Measurements from ENCODE around the gene DOCK8. TPM values are rescaled to one million over a fixed set of nuclear protein-coding genes. Genes with fewer than 3 reads are reported as not detected.

DOCK8 gene
- total RNA-seq, 1 experiment from 2014 or later, result not detected

GRCh38 chr9:495739-496138, 281.1 kb downstream of the DOCK8 start:
- no peak for DNase-seq (ENCODE audit: low read depth)

- DNase-seq (ENCODE audit: low read depth), result no peak
Observed at GRCh38 chr9:503326-503725, 288.7 kb downstream of the DOCK8 start.

- DNase-seq (ENCODE audit: low read depth), result peak; percentile 32
Observed at GRCh38 chr9:503881-504852, 289.5 kb downstream of the DOCK8 start, which contains the start of gene KANK1. Gene KANK1, plus strand, starts transcription at chr9:504695.

GRCh38 chr9:504921-505740, 290.5 kb downstream of the DOCK8 start:
- no peak for DNase-seq (ENCODE audit: low read depth)

GRCh38 chr9:505741-506059, 291.0 kb downstream of the DOCK8 start:
- DNase-seq (ENCODE audit: low read depth), result no peak

- DNase-seq (ENCODE audit: low read depth), result no peak
Observed at GRCh38 chr9:506281-506680, 291.6 kb downstream of the DOCK8 start.

- no peak for DNase-seq (ENCODE audit: low read depth)
Observed at GRCh38 chr9:511861-512260, 297.2 kb downstream of the DOCK8 start.

GRCh38 chr9:512555-513272, 298.0 kb downstream of the DOCK8 start:
- DNase-seq (ENCODE audit: low read depth), result no peak

Other genes with a start within 250 kb of the DOCK8 start
- gene WASHC1, start 185.4 kb upstream of the DOCK8 start, total RNA-seq (2014; rRNA removed; shearing (Covaris generic)), result 1.8 and 3.0 TPM in 2 replicates
- gene FOXD4, start 96.4 kb upstream of the DOCK8 start, total RNA-seq (2014; rRNA removed; shearing (Covaris generic)), result not detected in 2 replicates
- gene ZNG1A, start 35.8 kb upstream of the DOCK8 start, total RNA-seq (2014; rRNA removed; shearing (Covaris generic)), result 16.0 and 17.0 TPM in 2 replicates

Data from RPMI7951 (cell line).